SH-SY5Y (cell line): Measurements from ENCODE around the gene CLGN.

Source experiments
- GATA2 ChIP-seq: IDR thresholded peaks from 2 replicates; pipeline ENCODE4 v1.6.1; 2011; ENCODE audit warnings: mild to moderate bottlenecking, low read depth, low read length
- GATA3 ChIP-seq: IDR thresholded peaks from 2 replicates; pipeline ENCODE4 v1.6.1; 2011; ENCODE audit warnings: low read depth, mild to moderate bottlenecking, low read length, moderate library complexity

- TF ChIP-seq GATA3, result no peak
- no peak for TF ChIP-seq GATA2
Measured at GRCh38 chr4:140400111-140400510, 27.3 kb downstream of the CLGN start.
